DOHH2 (cell line): ENCODE measurements around the gene ATP6V0B.

Experiments used
- CTCF ChIP-seq: fragments of 200-600 bp; sonication (generic); IDR thresholded peaks from one replicate; pipeline ENCODE4 v1.5.1; 2014; ENCODE audit warnings: antibody characterized with exemption, mild to moderate bottlenecking, low read depth, low read length; ENCODE audit not compliant: poor library complexity, severe bottlenecking
- EZH2phosphoT487 ChIP-seq: fragments of 200-600 bp; sonication (generic); IDR thresholded peaks from 2 replicates; pipeline ENCODE4 v1.6.1; 2017; ENCODE audit warnings: borderline replicate concordance, mild to moderate bottlenecking, antibody characterized with exemption, low read length, moderate library complexity, mixed read lengths

DNA sequence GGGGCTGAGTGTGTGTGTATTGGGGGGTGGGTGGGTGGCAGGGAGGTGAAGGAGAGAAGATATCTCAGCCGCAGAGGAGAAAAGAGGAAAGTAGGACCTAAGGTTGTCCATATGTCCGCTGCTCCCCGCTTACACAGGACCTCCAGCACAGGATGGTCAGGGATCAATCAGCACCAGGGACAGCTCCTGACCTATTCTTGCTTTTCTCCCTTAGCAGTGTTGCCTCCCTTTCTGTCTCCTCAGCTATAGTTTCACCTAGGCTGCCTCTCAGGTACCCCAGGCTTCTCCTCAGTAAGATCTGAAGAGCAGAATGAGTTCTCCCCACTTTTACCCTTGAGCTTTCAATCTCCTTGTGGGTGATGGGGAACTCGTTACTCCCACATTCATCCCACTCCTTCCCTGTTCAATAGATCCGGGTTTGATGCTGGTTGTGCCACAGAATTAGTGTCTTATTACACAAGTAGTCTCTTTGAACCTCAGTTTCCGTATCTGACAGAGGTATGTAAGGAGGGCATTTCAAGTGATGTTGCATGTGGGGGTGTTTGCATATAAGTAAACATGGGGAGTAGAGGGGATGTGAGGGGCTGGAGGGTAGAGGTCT is 6.3 kb upstream of the ATP6V0B start:
- no peak for TF ChIP-seq CTCF
- TF ChIP-seq EZH2phosphoT487, result no peak
